GM12891 (cell line): ENCODE results near the gene NINL.

ENCODE experiments used
- DNase-seq: peaks from one replicate; pipeline ENCODE4 v3.0.0; 2011; ENCODE audit warnings: low spot score; ENCODE audit not compliant: insufficient read length
- FAIRE-seq: peaks from 2 replicates; lab custom pipeline; 2011; peaks lifted over from hg19 to GRCh38; lab: Jason Lieb, UNC
- PAX5 ChIP-seq: IDR thresholded peaks from 2 replicates; pipeline ENCODE4 v1.6.1; 2011; ENCODE audit warnings: low read length, moderate library complexity, mild to moderate bottlenecking; ENCODE audit not compliant: insufficient read depth, severe bottlenecking
- POLR2A ChIP-seq: IDR thresholded peaks from 2 replicates; pipeline ENCODE4 v1.6.1; 2011; ENCODE audit warnings: low read depth, low read length, control low read depth
- POLR2AphosphoS5 ChIP-seq: IDR thresholded peaks from 2 replicates; pipeline ENCODE4 v1.6.1; 2011; ENCODE audit warnings: low read depth, low read length, control low read depth
- POU2F2 ChIP-seq: IDR thresholded peaks from 2 replicates; pipeline ENCODE4 v1.6.1; 2011; ENCODE audit warnings: low read depth, mild to moderate bottlenecking, control low read depth, low read length, moderate library complexity
- SPI1 ChIP-seq: IDR thresholded peaks from 2 replicates; pipeline ENCODE4 v1.6.1; 2011; ENCODE audit warnings: low read depth, low read length, control low read depth
- TAF1 ChIP-seq: IDR thresholded peaks from 2 replicates; pipeline ENCODE4 v1.6.1; 2011; ENCODE audit warnings: low read depth, low read length, control low read depth

The NINL gene

GRCh38 chr20:25517124-25517523 lies 68.2 kb downstream of the NINL start:
- no peak for TF ChIP-seq POLR2A
- TF ChIP-seq PAX5: no peak
- no peak for DNase-seq
- no peak for FAIRE-seq

GRCh38 chr20:25514747-25515340 lies 70.5 kb downstream of the NINL start:
- TF ChIP-seq TAF1: no peak
- no peak for TF ChIP-seq POLR2AphosphoS5
- no peak for TF ChIP-seq PAX5
- no peak for TF ChIP-seq SPI1
- no peak for TF ChIP-seq POLR2A
- no peak for TF ChIP-seq POU2F2
- DNase-seq (no peak), FAIRE-seq (no peak)

- TF ChIP-seq POU2F2: no peak
- no peak for TF ChIP-seq PAX5
- TF ChIP-seq TAF1: no peak
- TF ChIP-seq POLR2AphosphoS5: no peak
- TF ChIP-seq POLR2A: no peak
- no peak for TF ChIP-seq SPI1
- FAIRE-seq: no peak
- no peak for DNase-seq
Measured at GRCh38 chr20:25514195-25514594, 71.1 kb downstream of the NINL start.

GRCh38 chr20:25512709-25513108 lies 72.6 kb downstream of the NINL start:
- no peak for TF ChIP-seq TAF1
- TF ChIP-seq PAX5: no peak
- TF ChIP-seq POU2F2: no peak
- TF ChIP-seq SPI1: no peak
- TF ChIP-seq POLR2A: no peak
- TF ChIP-seq POLR2AphosphoS5: no peak
- no peak for FAIRE-seq
- DNase-seq: no peak

- DNase-seq (no peak), FAIRE-seq (no peak)
- TF ChIP-seq POU2F2 (no peak), TAF1 (no peak), PAX5 (no peak), POLR2AphosphoS5 (no peak), POLR2A (no peak), SPI1 (no peak)
Measured at GRCh38 chr20:25511183-25511582, 74.1 kb downstream of the NINL start.

- DNase-seq (no peak), FAIRE-seq (no peak)
- TF ChIP-seq SPI1 (no peak), TAF1 (no peak), POLR2A (no peak), POLR2AphosphoS5 (no peak), POU2F2 (no peak), PAX5 (no peak)
Measured at GRCh38 chr20:25510721-25511120, 74.6 kb downstream of the NINL start.

GRCh38 chr20:25510202-25510601 lies 75.1 kb downstream of the NINL start:
- no peak for TF ChIP-seq SPI1
- no peak for TF ChIP-seq PAX5
- TF ChIP-seq TAF1: no peak
- no peak for TF ChIP-seq POLR2A
- no peak for TF ChIP-seq POU2F2
- no peak for TF ChIP-seq POLR2AphosphoS5
- FAIRE-seq (no peak), DNase-seq (no peak)

GRCh38 chr20:25509084-25509483 lies 76.2 kb downstream of the NINL start:
- TF ChIP-seq SPI1: no peak
- TF ChIP-seq POLR2AphosphoS5: no peak
- TF ChIP-seq PAX5: no peak
- no peak for TF ChIP-seq POU2F2
- TF ChIP-seq POLR2A: no peak
- no peak for TF ChIP-seq TAF1
- no peak for DNase-seq
- FAIRE-seq: no peak

GRCh38 chr20:25508083-25508770 lies 77.1 kb downstream of the NINL start:
- FAIRE-seq (no peak), DNase-seq (no peak)
- no peak for TF ChIP-seq PAX5
- no peak for TF ChIP-seq TAF1
- no peak for TF ChIP-seq POU2F2
- no peak for TF ChIP-seq SPI1
- no peak for TF ChIP-seq POLR2AphosphoS5
- no peak for TF ChIP-seq POLR2A
